ENCODE results near the gene EML6.

Gene EML6

GRCh38 chr2:54931473-54931872 is 208.0 kb downstream of the EML6 start:
- TF ChIP-seq Cebpa-rat (IDR thresholded peaks at IDR 0.05), result no peak
- Histone ChIP-seq H3K36me3 (no peaks in the 10 kb centered on the region), H3K9ac (no peak overlapping the region), H3K4me2 (no peak overlapping the region), H3K9me3 (no peaks in the 10 kb centered on the region), H3K4me1 (no peaks in the 10 kb centered on the region), H3K27ac (no peak overlapping the region), H4K20me1 (no peaks in the 10 kb centered on the region), H3K4me3 (no peak overlapping the region), H3K27me3 (no peaks in the 10 kb centered on the region)

- no peaks in the 10 kb centered on the region for H3K27me3 ChIP-seq
- no peak overlapping the region for H3K4me3 ChIP-seq
- H3K27ac ChIP-seq, result no peak overlapping the region
- H3K9me3 ChIP-seq, result peaks cover 19% of the 10 kb centered on the region
- no peak for TF ChIP-seq Cebpa-rat (IDR thresholded peaks at IDR 0.05)
- no peak overlapping the region for H3K9ac ChIP-seq
- no peaks in the 10 kb centered on the region for H4K20me1 ChIP-seq
- H3K4me1 ChIP-seq, result no peaks in the 10 kb centered on the region
- no peaks in the 10 kb centered on the region for H3K36me3 ChIP-seq
- H3K4me2 ChIP-seq, result no peak overlapping the region
Measured at GRCh38 chr2:54935389-54935788, 211.9 kb downstream of the EML6 start.

- Histone ChIP-seq H3K27ac (no peak overlapping the region), H3K9ac (no peak overlapping the region), H3K4me3 (no peak overlapping the region), H4K20me1 (no peaks in the 10 kb centered on the region), H3K9me3 (peaks cover 19% of the 10 kb centered on the region), H3K36me3 (no peaks in the 10 kb centered on the region), H3K27me3 (no peaks in the 10 kb centered on the region), H3K4me2 (no peak overlapping the region), H3K4me1 (no peaks in the 10 kb centered on the region)
- TF ChIP-seq Cebpa-rat (IDR thresholded peaks at IDR 0.05), result no peak
Measured at GRCh38 chr2:54936766-54937165, 213.3 kb downstream of the EML6 start.

- no peak overlapping the region for H3K27ac ChIP-seq
- no peak overlapping the region for H3K4me3 ChIP-seq
- no peaks in the 10 kb centered on the region for H3K4me1 ChIP-seq
- H3K9ac ChIP-seq, result no peak overlapping the region
- H3K27me3 ChIP-seq, result no peaks in the 10 kb centered on the region
- no peak overlapping the region for H3K4me2 ChIP-seq
- peaks cover 19% of the 10 kb centered on the region for H3K9me3 ChIP-seq
- no peaks in the 10 kb centered on the region for H3K36me3 ChIP-seq
- no peaks in the 10 kb centered on the region for H4K20me1 ChIP-seq
- TF ChIP-seq Cebpa-rat (IDR thresholded peaks at IDR 0.05), result no peak
Measured at GRCh38 chr2:54939446-54940118, 216.1 kb downstream of the EML6 start.

GRCh38 chr2:54940723-54941122 is 217.3 kb downstream of the EML6 start:
- no peak for TF ChIP-seq Cebpa-rat (IDR thresholded peaks at IDR 0.05)
- Histone ChIP-seq H3K27me3 (no peaks in the 10 kb centered on the region), H3K27ac (no peak overlapping the region), H3K9me3 (peaks cover 19% of the 10 kb centered on the region), H4K20me1 (no peaks in the 10 kb centered on the region), H3K4me1 (no peaks in the 10 kb centered on the region), H3K9ac (no peak overlapping the region), H3K4me3 (no peak overlapping the region), H3K4me2 (no peak overlapping the region), H3K36me3 (no peaks in the 10 kb centered on the region)

- Histone ChIP-seq H3K4me3 (no peak overlapping the region), H4K20me1 (no peaks in the 10 kb centered on the region), H3K36me3 (no peaks in the 10 kb centered on the region), H3K9ac (no peak overlapping the region), H3K27ac (no peak overlapping the region), H3K4me1 (no peaks in the 10 kb centered on the region), H3K9me3 (peaks cover 19% of the 10 kb centered on the region), H3K27me3 (no peaks in the 10 kb centered on the region), H3K4me2 (no peak overlapping the region)
- TF ChIP-seq Cebpa-rat (IDR thresholded peaks at IDR 0.05), result no peak
Measured at GRCh38 chr2:54941248-54941984, 218.0 kb downstream of the EML6 start.

GRCh38 chr2:54942373-54942772 is 218.9 kb downstream of the EML6 start:
- no peaks in the 10 kb centered on the region for H3K36me3 ChIP-seq
- no peaks in the 10 kb centered on the region for H4K20me1 ChIP-seq
- no peaks in the 10 kb centered on the region for H3K4me1 ChIP-seq
- no peak overlapping the region for H3K27ac ChIP-seq
- no peak overlapping the region for H3K4me2 ChIP-seq
- TF ChIP-seq Cebpa-rat (IDR thresholded peaks at IDR 0.05), result no peak
- no peaks in the 10 kb centered on the region for H3K27me3 ChIP-seq
- no peak overlapping the region for H3K4me3 ChIP-seq
- no peak overlapping the region for H3K9ac ChIP-seq
- peaks cover 13% of the 10 kb centered on the region for H3K9me3 ChIP-seq

GRCh38 chr2:54944724-54945326 is 221.4 kb downstream of the EML6 start:
- Histone ChIP-seq H3K36me3 (no peaks in the 10 kb centered on the region), H3K27me3 (no peaks in the 10 kb centered on the region), H4K20me1 (no peaks in the 10 kb centered on the region), H3K4me2 (no peak overlapping the region), H3K9ac (no peak overlapping the region), H3K4me1 (no peaks in the 10 kb centered on the region), H3K4me3 (no peak overlapping the region), H3K27ac (no peak overlapping the region), H3K9me3 (no peaks in the 10 kb centered on the region)
- TF ChIP-seq Cebpa-rat (IDR thresholded peaks at IDR 0.05), result no peak

GRCh38 chr2:54945391-54946219 is 222.1 kb downstream of the EML6 start:
- Histone ChIP-seq H3K27ac (no peak overlapping the region), H3K9me3 (no peaks in the 10 kb centered on the region), H3K4me2 (no peak overlapping the region), H3K9ac (no peak overlapping the region), H3K4me1 (no peaks in the 10 kb centered on the region), H3K4me3 (no peak overlapping the region), H3K36me3 (no peaks in the 10 kb centered on the region), H3K27me3 (no peaks in the 10 kb centered on the region), H4K20me1 (no peaks in the 10 kb centered on the region)
- TF ChIP-seq Cebpa-rat (IDR thresholded peaks at IDR 0.05), result no peak

Measured in BLaER1 (cell line).